Globus pallidus (tissue), 1 donor: Measurements from ENCODE around the gene USP27X.
A peak's percentile ranks its signal among the peaks of the same experiment; 100 is the strongest.

Experiments
- DNase-seq: peaks from one replicate; pipeline ENCODE4 v3.0.0-alpha.2; 2015; ENCODE audit warnings: low spot score

Gene USP27X

GRCh38 chrX:49878834-49879655 lies at the start of gene USP27X:
TSS of gene USP27X (plus strand) at chrX:49879484. CDS start at chrX:49880308, 824 bp downstream.
- peak; percentile 80 for DNase-seq

GRCh38 chrX:49838374-49838773 lies 40.9 kb upstream of the USP27X start:
- DNase-seq, result no peak

DNA sequence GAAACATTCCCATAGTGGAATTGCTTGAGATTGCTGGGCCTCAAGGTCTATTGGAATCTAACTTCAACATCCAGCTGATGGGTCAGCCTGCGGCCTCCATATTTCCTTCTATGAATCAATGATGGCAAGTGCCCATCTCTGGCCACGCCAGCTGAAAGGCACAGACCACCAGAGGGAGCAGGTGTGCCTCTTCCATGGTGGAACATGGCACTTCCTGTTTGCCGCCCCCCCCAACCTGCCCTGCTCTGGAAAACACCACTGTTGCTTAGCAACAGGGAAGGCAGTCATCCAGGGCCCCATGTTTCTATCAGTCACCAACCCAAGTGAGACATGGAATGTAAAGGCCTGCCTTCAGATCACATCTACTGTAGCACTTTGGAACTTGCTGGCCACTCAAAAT lies 38.6 kb upstream of the USP27X start:
- DNase-seq, result peak; percentile 40

- DNase-seq, result no peak
Measured at GRCh38 chrX:49842621-49843020, 36.7 kb upstream of the USP27X start.

- DNase-seq, result peak; percentile 47
Measured at GRCh38 chrX:49844611-49845010, 34.7 kb upstream of the USP27X start.

DNA sequence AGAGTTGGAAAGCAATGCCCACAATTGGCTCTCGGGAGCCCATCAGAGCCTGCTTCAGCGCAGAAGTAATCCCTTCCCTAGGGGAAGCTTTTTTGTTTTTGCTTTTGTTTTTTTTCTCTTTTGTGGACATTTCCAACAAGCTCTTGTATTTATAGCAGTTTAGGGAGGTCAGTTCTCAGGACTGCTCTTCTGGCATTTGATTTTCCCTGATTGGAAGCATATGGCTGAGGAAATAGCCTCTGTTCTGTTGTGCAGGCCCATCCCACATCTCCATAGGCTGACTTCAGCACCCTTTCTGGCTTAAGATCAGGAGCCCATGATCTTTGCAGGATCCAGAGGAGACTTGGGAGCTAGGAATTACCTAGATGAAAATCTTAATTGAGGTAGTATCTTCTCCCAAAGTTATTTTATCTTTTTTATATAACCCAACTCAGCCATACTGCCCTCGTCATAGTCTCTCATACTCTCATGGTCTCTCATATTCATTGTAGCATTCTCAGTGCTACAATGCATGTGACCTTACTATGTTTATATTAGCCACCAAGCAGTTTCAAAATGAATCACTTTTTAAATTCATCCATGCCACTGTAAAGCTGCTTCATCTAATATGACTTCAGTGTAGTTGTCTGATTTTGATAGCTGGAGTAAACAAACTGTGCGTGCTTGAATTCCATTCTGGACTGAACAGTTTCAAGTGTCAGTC lies 33.4 kb upstream of the USP27X start:
- DNase-seq, result no peak

DNA sequence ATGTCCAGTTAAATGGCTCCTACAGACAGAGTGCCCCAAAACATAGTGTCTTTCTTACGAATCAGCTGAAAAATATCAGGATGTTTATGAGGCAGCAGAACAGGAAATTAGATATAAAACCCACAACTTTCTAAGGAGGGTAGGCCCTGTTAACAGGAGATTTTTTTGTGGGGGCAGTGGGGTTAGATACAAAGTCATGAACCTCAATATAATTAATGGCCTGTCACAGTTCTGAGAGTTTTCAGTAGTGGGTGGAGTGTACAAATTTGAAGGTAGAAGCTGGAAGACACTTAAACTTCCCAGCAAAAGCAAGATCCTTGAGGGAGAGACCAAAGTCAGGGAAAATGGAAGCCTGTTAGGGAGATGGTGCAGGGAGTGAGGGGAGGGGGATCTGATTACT lies 32.8 kb upstream of the USP27X start:
- DNase-seq, result no peak

GRCh38 chrX:49848275-49848674 lies 31.0 kb upstream of the USP27X start:
- no peak for DNase-seq

- no peak for DNase-seq
Measured at GRCh38 chrX:49850028-49850427, 29.3 kb upstream of the USP27X start.

- no peak for DNase-seq
Measured at GRCh38 chrX:49853661-49854060, 25.6 kb upstream of the USP27X start.

GRCh38 chrX:49856819-49857218 lies 22.5 kb upstream of the USP27X start:
- DNase-seq, result no peak

GRCh38 chrX:49858341-49858740 lies 20.9 kb upstream of the USP27X start:
- no peak for DNase-seq

DNA sequence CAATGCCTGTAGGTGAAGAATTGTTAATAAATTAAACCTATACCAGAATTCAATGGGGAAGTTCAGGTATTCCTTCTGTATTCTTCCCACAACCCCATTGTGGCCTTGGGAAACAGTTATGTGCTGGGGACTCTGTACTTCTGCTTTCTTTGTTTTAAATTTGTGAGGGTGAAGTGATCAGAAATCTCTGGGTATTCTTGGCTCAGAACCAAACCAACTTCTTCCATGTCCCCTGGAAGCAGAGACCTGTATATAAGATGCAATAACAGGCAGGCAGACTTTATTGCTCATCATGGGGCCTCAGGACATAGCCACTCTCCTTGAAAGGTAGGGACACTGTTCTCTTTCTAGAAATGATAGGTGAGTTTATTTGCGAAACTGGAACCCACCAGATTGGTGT lies 19.8 kb upstream of the USP27X start:
- no peak for DNase-seq

GRCh38 chrX:49860867-49861535 lies 18.3 kb upstream of the USP27X start:
- no peak for DNase-seq

GRCh38 chrX:49862093-49862492 lies 17.2 kb upstream of the USP27X start:
- no peak for DNase-seq

DNA sequence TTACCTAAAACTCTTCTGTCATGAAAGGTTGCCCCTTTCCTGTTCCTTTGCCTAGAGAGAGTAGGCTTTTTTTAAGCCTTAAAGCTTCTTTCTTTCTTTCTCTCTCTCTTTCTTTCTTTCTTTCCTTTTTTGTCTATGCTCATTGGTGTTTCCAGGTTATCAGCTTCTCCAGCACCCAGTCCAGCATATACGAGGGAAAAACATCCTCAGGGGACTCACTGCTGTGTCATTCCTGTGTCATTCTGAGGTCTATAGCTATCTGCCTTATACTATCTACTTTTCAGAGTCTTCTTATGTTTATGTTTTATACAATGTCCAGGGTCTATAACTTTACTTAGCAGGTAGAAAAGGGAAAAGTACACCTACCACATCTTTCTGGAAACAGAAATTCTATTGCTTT lies 10.5 kb upstream of the USP27X start:
- no peak for DNase-seq

- DNase-seq, result no peak
Measured at GRCh38 chrX:49876750-49877149, 2.5 kb upstream of the USP27X start.

GRCh38 chrX:49877397-49878101 lies 1.7 kb upstream of the USP27X start:
- no peak for DNase-seq

GRCh38 chrX:49878128-49878833 lies 1.0 kb upstream of the USP27X start:
- no peak for DNase-seq

GRCh38 chrX:49879656-49880277 lies 483 bp downstream of the USP27X start:
- DNase-seq, result no peak

GRCh38 chrX:49880668-49881067 lies 1.4 kb downstream of the USP27X start:
- DNase-seq, result no peak
